ENCODE results near the gene EFHB. TPM values are rescaled to one million over a fixed set of nuclear protein-coding genes. Genes with fewer than 3 reads are reported as not detected.

EFHB gene
- total RNA-seq, 1 experiment from 2014 or later: 1.5 TPM

DNA sequence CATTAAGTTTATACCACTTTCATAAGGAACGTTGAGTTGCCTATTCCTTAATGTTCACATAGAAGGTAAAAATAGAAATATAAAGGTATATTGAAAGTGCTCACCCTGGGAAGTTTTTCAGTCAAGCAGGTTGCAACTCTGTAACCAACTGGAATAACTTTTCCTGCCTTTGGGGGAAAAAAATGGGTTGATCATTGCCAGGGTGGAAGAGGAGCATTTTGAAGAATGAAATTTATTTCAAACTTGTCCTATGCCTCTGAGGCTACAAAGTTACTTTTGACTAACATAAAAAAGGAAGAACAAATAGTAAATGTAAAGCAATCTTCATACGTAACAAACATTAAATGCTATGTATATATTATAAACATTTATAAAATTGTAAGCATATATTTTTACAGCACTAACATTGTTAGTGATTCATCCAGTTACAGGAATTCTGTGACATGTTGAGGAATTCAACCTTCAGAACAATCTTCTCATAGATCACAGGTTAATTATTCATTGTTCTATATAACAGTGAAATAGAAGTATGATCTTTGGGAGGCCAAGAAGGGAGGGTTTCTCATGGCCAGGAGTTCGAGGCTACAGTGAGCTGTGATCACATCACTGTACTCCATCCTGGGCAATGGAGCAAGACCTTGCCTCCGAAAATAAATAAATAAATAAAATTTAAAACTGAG, 13.5 kb downstream of the EFHB start:
- BruUV-seq (replicated peaks): no TSS peak
- no peaks in the 10 kb centered on the region for H3K4me1 Mint-ChIP-seq (ENCODE audit: insufficient read depth, unreplicated experiment)
- TF ChIP-seq, protein P1, sequence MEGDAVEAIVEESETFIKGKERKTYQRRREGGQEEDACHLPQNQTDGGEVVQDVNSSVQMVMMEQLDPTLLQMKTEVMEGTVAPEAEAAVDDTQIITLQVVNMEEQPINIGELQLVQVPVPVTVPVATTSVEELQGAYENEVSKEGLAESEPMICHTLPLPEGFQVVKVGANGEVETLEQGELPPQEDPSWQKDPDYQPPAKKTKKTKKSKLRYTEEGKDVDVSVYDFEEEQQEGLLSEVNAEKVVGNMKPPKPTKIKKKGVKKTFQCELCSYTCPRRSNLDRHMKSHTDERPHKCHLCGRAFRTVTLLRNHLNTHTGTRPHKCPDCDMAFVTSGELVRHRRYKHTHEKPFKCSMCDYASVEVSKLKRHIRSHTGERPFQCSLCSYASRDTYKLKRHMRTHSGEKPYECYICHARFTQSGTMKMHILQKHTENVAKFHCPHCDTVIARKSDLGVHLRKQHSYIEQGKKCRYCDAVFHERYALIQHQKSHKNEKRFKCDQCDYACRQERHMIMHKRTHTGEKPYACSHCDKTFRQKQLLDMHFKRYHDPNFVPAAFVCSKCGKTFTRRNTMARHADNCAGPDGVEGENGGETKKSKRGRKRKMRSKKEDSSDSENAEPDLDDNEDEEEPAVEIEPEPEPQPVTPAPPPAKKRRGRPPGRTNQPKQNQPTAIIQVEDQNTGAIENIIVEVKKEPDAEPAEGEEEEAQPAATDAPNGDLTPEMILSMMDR (IDR thresholded peaks at IDR 0.05; ENCODE audit: unreplicated experiment): no peak
- no peak for DNase-seq (ENCODE audit: unreplicated experiment)
- no peak overlapping the region for H3K4me3 Mint-ChIP-seq (ENCODE audit: unreplicated experiment)
- no peaks in the 10 kb centered on the region for H3K9me3 Mint-ChIP-seq (ENCODE audit: unreplicated experiment)
- intact Hi-C loops (cut with micrococcal nuclease): no loop called here
- POLR2A ChIA-PET: no interaction called here
- H3K36me3 Mint-ChIP-seq (ENCODE audit: insufficient read depth, unreplicated experiment): no peaks in the 10 kb centered on the region
- H3K27me3 Mint-ChIP-seq (ENCODE audit: insufficient read depth, unreplicated experiment): no peaks in the 10 kb centered on the region
- CTCF ChIA-PET: no interaction called here
- no peak overlapping the region for H3K27ac Mint-ChIP-seq (ENCODE audit: low read depth, unreplicated experiment)

DNA sequence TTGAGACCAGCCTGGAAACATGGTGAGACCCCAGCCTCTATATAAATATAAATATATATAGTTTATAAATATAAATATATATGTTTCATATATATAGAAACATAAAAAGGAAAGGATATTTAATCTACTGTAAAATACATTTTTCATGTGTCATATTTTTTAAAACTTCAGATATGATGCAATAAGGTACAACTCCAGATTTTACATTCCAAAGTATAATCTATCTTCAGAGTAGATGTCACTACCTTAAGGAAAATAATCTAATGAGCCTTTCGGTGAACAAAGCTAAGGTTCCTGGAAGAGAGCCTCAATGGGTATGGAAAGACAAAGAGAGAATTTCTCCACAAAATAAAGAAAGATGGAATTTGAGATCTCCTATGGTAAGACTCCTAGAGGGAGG, 16.9 kb downstream of the EFHB start:
- H3K4me3 Mint-ChIP-seq (ENCODE audit: unreplicated experiment): no peak overlapping the region
- H3K36me3 Mint-ChIP-seq (ENCODE audit: insufficient read depth, unreplicated experiment): no peaks in the 10 kb centered on the region
- no peaks in the 10 kb centered on the region for H3K27me3 Mint-ChIP-seq (ENCODE audit: insufficient read depth, unreplicated experiment)
- TF ChIP-seq, protein P1 (IDR thresholded peaks at IDR 0.05; ENCODE audit: unreplicated experiment): no peak
- ChIA-PET POLR2A (interaction anchor here (0.5 to 1.1 kb wide), 2 partner anchors 28 to 46 kb away, joined by 3 read pairs; no protein-coding TSS in a partner anchor), CTCF (no interaction called here)
- no TSS peak for BruUV-seq (replicated peaks)
- no peak overlapping the region for H3K27ac Mint-ChIP-seq (ENCODE audit: low read depth, unreplicated experiment)
- no peak for DNase-seq (ENCODE audit: unreplicated experiment)
- intact Hi-C loops (cut with micrococcal nuclease): no loop called here
- H3K4me1 Mint-ChIP-seq (ENCODE audit: insufficient read depth, unreplicated experiment): no peaks in the 10 kb centered on the region
- no peaks in the 10 kb centered on the region for H3K9me3 Mint-ChIP-seq (ENCODE audit: unreplicated experiment)

DNA sequence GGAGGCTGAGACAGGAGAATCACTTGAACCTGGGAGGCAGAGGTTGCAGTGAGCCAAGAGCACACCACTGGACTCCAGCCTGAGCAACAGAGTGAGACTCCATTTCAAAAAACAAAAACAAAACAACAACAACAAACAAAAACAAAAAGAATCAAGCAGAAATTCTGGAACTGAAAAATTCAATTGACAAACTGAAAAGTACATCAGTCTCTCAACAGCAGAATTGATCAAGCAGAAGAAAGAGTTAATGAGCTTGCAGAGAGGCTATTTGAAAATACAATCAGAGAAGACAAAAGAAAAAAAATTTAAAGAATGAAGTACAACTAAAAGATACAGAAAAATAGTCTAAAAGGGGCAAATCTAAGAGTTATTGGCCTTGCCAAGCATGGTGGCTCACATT, 22.6 kb downstream of the EFHB start:
- no peaks in the 10 kb centered on the region for H3K4me1 Mint-ChIP-seq (ENCODE audit: insufficient read depth, unreplicated experiment)

DNA sequence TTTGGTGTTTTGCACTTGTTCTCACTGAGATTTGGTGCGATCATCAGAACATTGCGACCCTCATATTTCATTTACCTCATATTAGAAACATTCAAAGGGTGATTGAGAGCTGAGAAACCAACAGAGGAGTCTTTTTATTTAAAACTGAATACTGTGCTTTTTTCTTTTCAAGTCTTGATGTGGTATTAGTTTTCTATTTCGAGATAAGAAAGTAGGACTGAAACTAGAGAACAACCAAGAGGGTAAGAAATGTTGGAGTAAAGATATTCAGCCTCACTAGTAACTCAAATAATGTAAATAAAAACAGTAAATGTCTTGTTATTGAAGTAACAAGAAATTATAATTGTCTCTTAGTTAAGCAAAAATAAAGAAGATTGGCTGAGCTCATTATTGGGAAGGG, 26.5 kb downstream of the EFHB start:
- no peak for DNase-seq (ENCODE audit: unreplicated experiment)
- Mint-ChIP-seq H3K27me3 (ENCODE audit: insufficient read depth, unreplicated experiment) (no peaks in the 10 kb centered on the region), H3K36me3 (ENCODE audit: insufficient read depth, unreplicated experiment) (no peaks in the 10 kb centered on the region), H3K4me3 (ENCODE audit: unreplicated experiment) (no peak overlapping the region), H3K4me1 (ENCODE audit: insufficient read depth, unreplicated experiment) (no peaks in the 10 kb centered on the region), H3K27ac (ENCODE audit: low read depth, unreplicated experiment) (no peak overlapping the region), H3K9me3 (ENCODE audit: unreplicated experiment) (no peaks in the 10 kb centered on the region)
- BruUV-seq (replicated peaks): no TSS peak
- ChIA-PET POLR2A (interaction anchor here (0.6 to 1.2 kb wide), 2 partner anchors 12 to 1407 kb away, joined by 3 read pairs; no protein-coding TSS in a partner anchor), CTCF (interaction anchor here (0.6 to 1.3 kb wide), 5 partner anchors 18 to 135 kb away, joined by 3 to 5 read pairs (median 4); no protein-coding TSS in a partner anchor)
- TF ChIP-seq, protein P1 (IDR thresholded peaks at IDR 0.05; ENCODE audit: unreplicated experiment): no peak
- intact Hi-C loops (cut with micrococcal nuclease): no loop called here

More for the DNA sequence above, 22.6 kb downstream of the EFHB start:
- no peaks in the 10 kb centered on the region for H3K36me3 Mint-ChIP-seq (ENCODE audit: insufficient read depth, unreplicated experiment)
- H3K4me3 Mint-ChIP-seq (ENCODE audit: unreplicated experiment): no peak overlapping the region
- H3K27ac Mint-ChIP-seq (ENCODE audit: low read depth, unreplicated experiment): no peak overlapping the region
- H3K27me3 Mint-ChIP-seq (ENCODE audit: insufficient read depth, unreplicated experiment): no peaks in the 10 kb centered on the region
- CTCF ChIA-PET: no interaction called here
- POLR2A ChIA-PET: interaction anchor here (0.7 kb wide), 1 partner anchor 147 kb away, joined by 3 read pairs; no protein-coding TSS in a partner anchor
- TF ChIP-seq, protein P1 (IDR thresholded peaks at IDR 0.05; ENCODE audit: unreplicated experiment): no peak
- intact Hi-C loops (cut with micrococcal nuclease): no loop called here
- no peaks in the 10 kb centered on the region for H3K9me3 Mint-ChIP-seq (ENCODE audit: unreplicated experiment)
- no peak for DNase-seq (ENCODE audit: unreplicated experiment)
- no TSS peak for BruUV-seq (replicated peaks)
